T follicular helper cell (primary cell): ENCODE data around the gene CNIH4.
A peak's percentile ranks its signal among the peaks of the same experiment; 100 is the strongest.
"Not testable (repeated sequence)": the region's sequence is repeated elsewhere in the genome, so short reads cannot be mapped to it uniquely, and the experiment has no call there.

ENCODE experiments used
- DNase-seq: peaks from one replicate; pipeline ENCODE4 v3.0.0-alpha.2; 2020; ENCODE audit warnings: low read depth
- total RNA-seq, 2 experiments: gene quantifications; one replicate each; lab custom pipeline; 2026; lab: John Stamatoyannopoulos, UW

CNIH4 gene
- total RNA-seq: 31.3 to 43.3 reads per million in 2 experiments

DNA sequence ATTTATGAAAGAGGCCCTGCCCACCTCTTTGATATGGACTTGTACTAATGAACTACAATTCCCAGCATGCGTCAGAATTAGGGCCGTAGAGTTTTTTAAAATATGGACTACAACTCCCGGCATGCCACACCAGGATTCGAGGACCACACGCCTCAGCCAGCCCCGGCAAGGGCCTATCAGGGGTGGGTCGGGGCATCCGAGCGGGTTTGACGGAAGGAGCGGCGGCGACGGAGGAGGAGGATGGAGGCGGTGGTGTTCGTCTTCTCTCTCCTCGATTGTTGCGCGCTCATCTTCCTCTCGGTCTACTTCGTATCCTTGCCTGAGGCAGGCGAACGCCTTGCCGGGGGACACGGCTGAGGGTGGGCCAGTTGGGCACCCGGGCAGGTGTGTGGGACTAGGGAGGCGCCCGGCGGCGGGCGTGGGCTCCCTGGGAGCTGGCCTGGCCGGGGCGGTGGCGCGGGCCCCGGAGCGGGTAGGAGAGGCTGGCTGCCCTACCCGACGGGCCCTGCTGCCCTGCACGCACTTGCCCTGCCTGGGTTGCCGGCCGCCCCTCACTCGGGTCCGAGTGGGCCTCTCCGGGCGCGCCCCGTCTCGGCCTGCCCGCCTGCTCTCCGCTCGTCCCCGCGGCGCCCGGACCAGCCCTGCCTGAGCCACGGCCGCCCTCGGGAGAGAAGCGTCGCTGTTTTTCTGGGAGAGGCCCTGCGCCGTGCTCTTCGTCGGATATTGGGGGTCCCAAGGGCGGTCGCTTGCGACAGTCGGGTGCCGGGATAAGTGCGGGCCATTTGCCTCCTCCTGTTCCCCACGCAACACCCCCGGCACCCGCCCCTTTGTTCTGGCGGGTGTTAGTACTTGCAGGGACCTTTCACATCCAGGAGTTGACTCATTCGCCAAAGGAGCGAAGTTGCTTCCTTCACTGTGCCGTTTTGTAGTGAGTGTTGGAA lies at the start of gene CNIH4:
Gene CNIH4, plus strand, starts transcription at position 195 of the 941 bp plus-strand sequence. Its CDS starts 46 bp downstream, at position 241.
- peak; percentile 88 for DNase-seq

DNA sequence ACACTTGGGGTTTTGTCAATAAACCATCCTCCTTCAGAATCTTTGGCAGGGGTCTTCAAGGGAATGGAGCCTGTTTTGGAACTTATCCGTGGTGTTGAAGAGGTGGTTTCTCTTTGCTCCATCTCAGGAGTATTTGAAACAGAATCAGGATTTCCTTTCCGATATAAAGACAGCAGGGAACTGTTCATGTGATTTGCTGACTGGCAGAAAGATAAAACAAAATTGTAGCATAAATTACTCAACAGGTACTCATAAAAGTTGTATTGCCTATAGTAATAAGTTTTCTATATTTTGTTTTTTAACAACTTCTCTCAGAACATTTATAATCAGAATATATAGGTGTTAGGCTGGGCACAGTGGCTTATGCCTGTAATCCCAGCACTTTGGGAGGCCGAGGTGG lies 48.6 kb upstream of the CNIH4 start:
- no peak for DNase-seq

DNA sequence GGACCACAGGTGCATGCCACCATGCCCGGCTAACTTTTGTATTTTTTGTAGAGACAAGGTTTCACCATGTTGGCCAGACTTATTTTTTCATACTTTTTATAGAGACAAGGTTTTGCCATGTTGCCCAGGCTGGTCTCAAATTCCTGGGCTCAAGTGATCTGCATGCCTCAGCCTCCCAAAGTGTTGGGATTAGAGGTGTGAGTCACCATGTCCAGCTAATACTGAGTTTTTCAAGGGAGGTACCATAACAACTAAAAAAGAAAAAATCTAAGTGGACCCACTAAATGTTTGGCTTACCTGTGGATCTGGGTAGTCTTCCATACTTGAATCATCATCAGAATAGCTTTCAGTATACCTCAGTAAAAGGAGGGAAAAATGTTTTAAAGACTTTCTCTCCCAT lies 45.2 kb upstream of the CNIH4 start:
- not testable (repeated sequence) for DNase-seq

DNA sequence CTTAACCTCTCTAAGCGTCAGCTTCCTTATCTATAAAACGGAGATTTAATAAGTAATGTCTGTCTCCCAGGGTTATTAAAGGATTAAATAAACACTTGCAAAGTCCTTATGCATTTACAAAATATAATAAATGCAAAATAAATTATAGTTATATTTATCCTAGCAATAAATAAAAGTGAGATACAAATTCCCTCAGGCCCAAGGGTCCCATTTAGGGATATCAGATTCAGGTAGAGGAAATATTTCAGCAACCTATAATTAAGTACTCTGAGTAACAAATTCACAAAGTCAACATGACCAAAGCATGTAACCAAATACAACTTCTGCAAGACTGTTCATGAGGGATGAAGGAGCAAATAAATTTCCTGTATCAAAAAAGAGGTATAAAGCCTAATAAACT lies 44.7 kb upstream of the CNIH4 start:
- DNase-seq: no peak

- no peak for DNase-seq
These were observed 39.2 kb upstream of the CNIH4 start for GRCh38 chr1:224317383-224318045.

DNA sequence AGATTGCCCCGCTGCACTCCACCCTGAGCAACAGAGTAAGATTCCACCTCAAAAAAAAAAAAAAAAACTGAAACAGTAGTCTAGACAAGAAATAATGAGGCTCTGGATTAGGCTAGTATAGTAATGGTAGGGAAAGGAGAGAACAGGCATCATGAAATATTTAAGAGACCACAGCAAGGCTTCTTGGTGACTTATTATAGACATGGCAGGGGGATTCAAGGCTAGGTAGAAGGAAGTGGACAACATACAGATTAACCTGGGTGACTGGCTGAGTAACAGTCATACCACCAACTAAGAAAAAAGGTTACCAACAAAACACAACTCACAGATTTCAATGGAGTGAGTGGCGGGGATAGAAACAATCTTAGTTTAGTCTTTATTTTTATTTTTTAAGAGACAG lies 35.0 kb upstream of the CNIH4 start:
- no peak for DNase-seq

- no peak for DNase-seq
These were observed 30.7 kb upstream of the CNIH4 start for GRCh38 chr1:224325959-224326358.

DNA sequence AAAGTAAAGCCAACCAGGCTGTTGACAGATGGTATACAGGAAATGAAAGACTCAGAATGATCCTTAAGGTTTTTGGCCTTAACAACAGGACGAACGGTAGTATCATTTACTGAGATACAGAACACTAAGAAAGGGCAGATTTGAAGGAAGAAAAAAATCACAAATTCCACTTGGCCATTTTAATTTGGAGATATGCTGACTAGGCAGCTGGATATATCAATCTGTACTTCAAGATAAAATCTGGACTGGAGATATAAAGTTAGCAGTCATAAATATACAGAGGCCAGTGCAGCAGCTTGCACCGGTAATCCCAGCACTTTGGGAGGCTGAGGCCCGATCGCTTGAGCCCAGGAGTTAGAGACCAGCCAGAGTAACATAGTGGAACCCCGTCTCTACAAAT lies 28.0 kb upstream of the CNIH4 start:
- no peak for DNase-seq

DNA sequence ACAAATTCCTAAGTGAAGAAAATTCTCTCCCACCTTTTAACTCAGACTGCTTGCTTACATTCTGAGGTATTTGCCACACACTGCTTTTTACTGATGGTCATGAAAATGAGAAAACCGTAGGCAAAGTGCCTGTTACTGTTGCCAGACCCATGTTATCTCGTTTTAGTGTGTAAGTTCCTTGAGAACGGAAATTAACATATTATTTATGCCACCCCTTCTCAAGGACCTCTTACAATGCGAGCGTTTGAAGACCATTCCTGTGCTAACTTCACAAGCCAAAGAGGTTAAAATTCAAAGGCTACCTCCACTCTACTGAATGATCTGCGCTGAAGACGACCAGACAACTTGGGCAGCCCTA lies 27.2 kb upstream of the CNIH4 start:
- DNase-seq: no peak

GRCh38 chr1:224329842-224330753 lies 26.6 kb upstream of the CNIH4 start, which contains the start of gene NVL:
Gene NVL (minus strand): TSS chr1:224330172. CDS start chr1:224330127, 45 bp downstream.
- DNase-seq: peak; percentile 67

DNA sequence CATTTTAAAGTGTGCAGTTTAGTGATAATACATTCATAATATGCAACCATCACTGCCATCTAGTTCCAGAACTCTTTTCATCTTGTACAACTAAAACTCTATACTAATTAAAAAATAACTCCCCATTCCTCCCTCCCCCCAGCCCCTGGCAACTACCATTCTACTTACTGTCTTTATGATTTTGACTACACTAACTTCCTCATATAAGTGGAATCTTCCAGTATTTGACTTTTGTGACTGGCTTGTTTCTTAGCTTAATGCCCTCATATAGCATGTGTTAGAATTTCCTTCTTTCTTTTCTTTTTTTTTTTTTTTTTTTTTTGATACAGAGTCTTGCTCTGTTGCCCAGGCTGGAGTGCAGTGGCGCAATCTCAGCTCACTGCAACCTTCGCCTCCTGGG lies 25.4 kb upstream of the CNIH4 start:
- no peak for DNase-seq

- no peak for DNase-seq
These were observed 24.9 kb upstream of the CNIH4 start for GRCh38 chr1:224331824-224332223.

DNA sequence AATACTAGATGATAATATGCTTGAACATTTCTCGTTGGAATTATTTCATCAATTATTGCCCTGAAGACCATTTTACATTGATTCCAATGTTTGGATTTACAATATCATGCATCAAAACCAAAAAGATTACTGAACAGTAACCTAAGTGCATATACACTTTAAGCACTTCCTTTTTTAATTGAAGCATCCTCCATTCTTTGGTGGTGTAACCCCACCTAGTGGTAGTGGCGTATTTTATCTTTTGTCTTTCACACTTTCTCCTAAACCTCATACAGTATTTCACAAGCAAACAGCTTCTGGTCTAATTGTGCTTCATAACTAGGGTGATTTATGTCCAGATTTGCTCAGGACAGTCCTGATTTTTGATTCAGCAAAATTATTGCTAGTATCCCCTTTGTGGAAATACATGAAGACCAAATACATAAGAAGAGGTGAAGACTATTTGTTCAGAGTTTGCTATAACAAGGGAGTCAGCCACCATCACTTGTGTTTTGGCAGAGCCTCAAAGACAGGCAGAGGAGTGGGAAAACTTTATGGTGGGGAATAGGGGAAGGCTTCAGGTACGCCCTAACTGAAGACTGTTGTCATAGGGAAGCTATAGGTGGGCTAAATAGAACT lies 23.3 kb upstream of the CNIH4 start:
- no peak for DNase-seq

- no peak for DNase-seq
These were observed 22.5 kb upstream of the CNIH4 start for GRCh38 chr1:224333939-224334786.

DNA sequence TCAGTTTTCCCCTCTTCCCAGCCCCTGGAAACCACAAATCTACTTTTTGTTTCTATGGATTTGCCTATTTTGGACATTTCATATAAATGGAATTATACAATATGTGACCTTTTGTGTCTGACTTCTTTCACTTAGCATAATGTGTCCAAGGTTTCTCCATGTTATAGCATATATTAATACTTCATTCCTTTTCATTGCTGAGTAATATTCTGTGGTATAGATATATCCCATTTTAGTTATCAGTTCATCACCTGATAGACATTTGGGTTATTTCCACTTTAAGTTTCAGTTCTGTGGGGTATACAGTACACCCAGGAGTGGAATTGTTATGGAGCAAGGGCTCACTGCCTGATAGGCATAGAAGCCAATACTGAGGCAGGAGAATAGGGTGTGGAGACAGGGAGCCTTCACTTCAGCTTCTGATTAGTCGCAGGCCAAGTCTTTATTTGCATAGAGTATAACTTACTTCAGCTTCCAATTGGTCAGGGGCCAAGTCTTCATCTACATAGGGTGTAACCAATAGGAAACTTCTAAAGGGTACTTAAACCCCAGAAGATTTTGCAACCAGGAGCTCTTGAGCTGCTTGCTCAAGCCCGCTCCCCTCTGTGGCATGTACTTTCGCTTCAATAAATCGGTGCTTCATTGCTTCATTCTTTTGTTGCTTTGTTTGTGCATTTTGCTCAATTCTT lies 18.4 kb upstream of the CNIH4 start:
- no peak for DNase-seq

DNA sequence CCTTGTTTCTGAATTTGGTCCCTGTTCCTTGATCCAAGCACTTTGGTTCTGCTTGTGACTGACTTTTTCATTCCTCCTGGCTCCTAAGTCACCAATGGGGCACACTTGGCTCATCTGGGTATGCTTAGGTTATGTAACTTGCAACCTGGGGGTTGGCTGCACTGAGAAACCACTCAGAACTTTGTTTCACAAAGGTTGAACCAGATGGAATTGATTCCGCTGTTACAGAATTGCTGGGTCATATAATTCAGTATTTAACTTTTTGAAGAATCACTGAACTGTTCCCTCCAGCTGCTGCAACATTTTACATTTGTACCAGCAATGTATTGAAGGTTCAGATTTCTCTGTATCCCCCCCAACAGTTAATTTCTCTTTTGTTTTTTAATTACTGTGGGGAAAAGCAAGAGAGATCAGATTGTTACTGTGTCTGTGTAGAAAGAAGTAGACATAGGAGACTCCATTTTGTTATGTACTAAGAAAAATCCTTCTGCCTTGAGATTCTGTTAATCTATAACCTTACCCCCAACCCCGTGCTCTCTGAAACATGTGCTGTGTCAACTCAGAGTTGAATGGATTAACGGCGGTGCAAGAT lies 17.1 kb upstream of the CNIH4 start:
- DNase-seq: no peak

DNA sequence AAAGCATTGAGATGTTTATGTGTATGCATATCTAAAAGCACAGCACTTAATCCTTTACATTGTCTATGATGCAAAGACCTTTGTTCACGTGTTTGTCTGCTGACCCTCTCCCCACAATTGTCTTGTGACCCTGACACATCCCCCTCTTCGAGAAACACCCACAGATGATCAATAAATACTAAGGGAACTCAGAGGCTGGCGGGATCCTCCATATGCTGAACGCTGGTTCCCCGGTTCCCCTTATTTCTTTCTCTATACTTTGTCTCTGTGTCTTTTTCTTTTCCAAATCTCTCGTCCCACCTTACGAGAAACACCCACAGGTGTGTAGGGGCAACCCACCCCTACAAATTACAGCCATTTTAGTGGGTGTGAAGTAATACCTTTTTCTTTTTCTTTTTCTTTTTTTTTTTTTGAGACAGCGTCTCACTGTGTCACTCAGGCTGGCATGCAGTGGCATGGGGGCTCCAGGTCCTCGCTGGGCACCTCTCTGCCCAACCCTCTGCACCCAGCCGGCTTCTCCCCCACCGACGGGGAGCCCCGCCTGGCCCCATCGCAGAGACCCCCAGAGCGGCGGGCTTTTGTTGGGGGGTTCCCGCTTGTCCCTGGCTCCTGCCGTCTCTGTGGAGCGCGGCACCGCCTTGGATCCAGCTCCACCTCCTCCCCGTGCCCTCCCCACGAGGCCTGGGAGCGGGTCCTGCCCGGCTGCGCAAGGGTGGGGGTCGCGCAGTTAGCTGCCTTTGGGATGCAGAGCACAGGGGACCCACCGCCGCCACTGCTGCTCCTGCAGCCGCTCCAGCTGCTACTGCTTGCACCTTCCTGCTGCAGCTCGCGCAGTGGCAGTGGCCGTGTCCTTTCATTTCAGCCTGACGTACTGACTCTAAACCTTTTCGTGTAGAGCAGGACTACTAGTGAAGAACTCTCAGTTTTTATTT lies 16.0 kb upstream of the CNIH4 start:
- DNase-seq: not testable (repeated sequence)

GRCh38 chr1:224343679-224344078 lies 13.0 kb upstream of the CNIH4 start:
- no peak for DNase-seq
